Lung (tissue), 12 donors: Measurements from ENCODE around the gene CENATAC. TPM values are rescaled to one million over a fixed set of nuclear protein-coding genes. Genes with fewer than 3 reads are reported as not detected.

Experiments
- ATAC-seq: fragments of 200-7000 bp; cut with Tn5 transposase; one replicate; pipeline ENCODE4 v1.9.1; 2020; ENCODE audit warnings: moderate number of reproducible peaks; ENCODE audit not compliant: insufficient read depth, low FRiP score
- DNase-seq, 3 donors: peaks; one replicate each; pipeline ENCODE4 v3.0.0-alpha.2; 2013 to 2017
- H3K27ac ChIP-seq, 2 donors: one replicate each; pipeline ENCODE4 v1.5.1; 2013; ENCODE audit warnings: mild to moderate bottlenecking in 2 of 2, moderate library complexity in 2 of 2, control low read depth in 1 of 2, inconsistent platforms in 1 of 2, low read depth in 1 of 2, low read length in 1 of 2
- H3K27me3 ChIP-seq, 3 donors: one replicate each; pipeline ENCODE4 v1.5.1; 2013; ENCODE audit warnings: low read length in 2 of 3; ENCODE audit not compliant: control insufficient read depth in 3 of 3, insufficient read depth in 3 of 3
- H3K36me3 ChIP-seq, 4 donors: one replicate each; pipeline ENCODE4 v1.5.1; 2013; ENCODE audit warnings: low read length in 4 of 4, mild to moderate bottlenecking in 1 of 4, moderate library complexity in 1 of 4; ENCODE audit not compliant: control insufficient read depth in 4 of 4, insufficient read depth in 4 of 4
- H3K4me1 ChIP-seq, 5 donors: one replicate each; pipeline ENCODE4 v1.5.1; 2013; ENCODE audit warnings: low read length in 5 of 5, mild to moderate bottlenecking in 2 of 5, moderate library complexity in 1 of 5; ENCODE audit not compliant: control insufficient read depth in 5 of 5, insufficient read depth in 5 of 5
- H3K4me3 ChIP-seq: one replicate; pipeline ENCODE4 v1.5.1; 2013; ENCODE audit warnings: mild to moderate bottlenecking, control low read depth, moderate library complexity
- H3K9ac ChIP-seq, 2 donors: one replicate each; pipeline ENCODE4 v1.5.1; 2013; ENCODE audit warnings: low read length in 2 of 2, control low read depth in 1 of 2; ENCODE audit not compliant: insufficient read depth in 1 of 2
- H3K9me3 ChIP-seq, 4 donors: one replicate each; pipeline ENCODE4 v1.5.1; 2013; ENCODE audit warnings: low read length in 3 of 4, mild to moderate bottlenecking in 1 of 4, moderate library complexity in 1 of 4; ENCODE audit not compliant: control insufficient read depth in 4 of 4, insufficient read depth in 3 of 4
- WGBS, 2 donors: extraction: QIAGEN DNeasy Blood & Tissue Kit; methylation state at CpG; one replicate each; pipeline ENCODE4 v1.1.7; 2013; 5-methylcytosine and 5-hydroxymethylcytosine counted together
- polyA plus RNA-seq, 2 donors: library from polyadenylated mRNA; stranded (reverse); fragments of 200-250 nt; gene quantifications; one replicate each; pipeline ENCODE4 v1.2.1, GENCODE V29; 2013
- total RNA-seq, 2 donors: library from RNA; depleted of rRNA in 1 of 2; stranded (reverse); fragments of >200 nt in 1 of 2; gene quantifications; one replicate each; pipeline ENCODE4 v1.2.1, GENCODE V29; 2014 to 2021
- TF ChIP-seq, protein P1 (sequence below): IDR thresholded peaks from 2 replicates; pipeline ENCODE4 v1.5.1; 2012; ENCODE audit warnings: mild to moderate bottlenecking; ENCODE audit errors: control extremely low read depth, extremely low read depth
- donor health status: control.
- donor health status: control.
- donor health status: Bipolar disorder and iron deficiency.
- donor health status: healthy.
- donor health status: DM: yes; HTN: yes; CAD: no.

CENATAC gene
- total and polyA plus RNA-seq, 4 donors: 12.3 to 97.5 (median 53.5) TPM

DNA sequence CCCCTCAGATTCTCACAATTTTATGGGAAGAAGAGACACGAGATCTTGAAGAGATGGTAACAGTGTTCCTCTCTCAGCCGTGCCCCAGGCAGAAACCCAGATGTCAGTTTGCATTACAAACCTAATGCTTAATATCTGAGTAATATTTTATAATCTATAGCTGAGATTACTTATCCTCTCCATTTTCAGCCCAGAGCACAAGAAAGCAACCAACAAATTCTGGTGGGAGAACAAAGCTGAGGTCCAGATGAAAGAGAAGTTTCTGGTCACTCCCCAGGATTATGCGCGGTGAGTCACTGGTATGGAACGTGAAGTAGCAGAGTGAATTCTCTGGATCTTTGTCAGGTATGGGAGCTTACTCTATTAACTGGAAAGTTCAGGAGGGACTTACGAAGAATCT lies 884 bp downstream of the CENATAC start:
- TF ChIP-seq, protein P1, sequence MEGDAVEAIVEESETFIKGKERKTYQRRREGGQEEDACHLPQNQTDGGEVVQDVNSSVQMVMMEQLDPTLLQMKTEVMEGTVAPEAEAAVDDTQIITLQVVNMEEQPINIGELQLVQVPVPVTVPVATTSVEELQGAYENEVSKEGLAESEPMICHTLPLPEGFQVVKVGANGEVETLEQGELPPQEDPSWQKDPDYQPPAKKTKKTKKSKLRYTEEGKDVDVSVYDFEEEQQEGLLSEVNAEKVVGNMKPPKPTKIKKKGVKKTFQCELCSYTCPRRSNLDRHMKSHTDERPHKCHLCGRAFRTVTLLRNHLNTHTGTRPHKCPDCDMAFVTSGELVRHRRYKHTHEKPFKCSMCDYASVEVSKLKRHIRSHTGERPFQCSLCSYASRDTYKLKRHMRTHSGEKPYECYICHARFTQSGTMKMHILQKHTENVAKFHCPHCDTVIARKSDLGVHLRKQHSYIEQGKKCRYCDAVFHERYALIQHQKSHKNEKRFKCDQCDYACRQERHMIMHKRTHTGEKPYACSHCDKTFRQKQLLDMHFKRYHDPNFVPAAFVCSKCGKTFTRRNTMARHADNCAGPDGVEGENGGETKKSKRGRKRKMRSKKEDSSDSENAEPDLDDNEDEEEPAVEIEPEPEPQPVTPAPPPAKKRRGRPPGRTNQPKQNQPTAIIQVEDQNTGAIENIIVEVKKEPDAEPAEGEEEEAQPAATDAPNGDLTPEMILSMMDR: no peak
- Histone ChIP-seq H3K4me1 (peaks cover 0 to 20% (median 5%) of the 10 kb centered on the region in 5 donors), H3K9ac (peak overlapping the region; percentile 16 to 46), H3K4me3 (peak overlapping the region; percentile 94), H3K9me3 (no peaks in the 10 kb centered on the region), H3K36me3 (peaks cover 5 to 14% (median 11%) of the 10 kb centered on the region in 4 donors), H3K27ac (peak overlapping the region; percentile 69 to 95), H3K27me3 (no peaks in the 10 kb centered on the region)
- no peak for ATAC-seq
- peak in 1 of 3 donors; percentile 13 for DNase-seq
- 50 to 71% methylated on average over 6 of the region's 6 CpGs for WGBS, 2 donors

DNA sequence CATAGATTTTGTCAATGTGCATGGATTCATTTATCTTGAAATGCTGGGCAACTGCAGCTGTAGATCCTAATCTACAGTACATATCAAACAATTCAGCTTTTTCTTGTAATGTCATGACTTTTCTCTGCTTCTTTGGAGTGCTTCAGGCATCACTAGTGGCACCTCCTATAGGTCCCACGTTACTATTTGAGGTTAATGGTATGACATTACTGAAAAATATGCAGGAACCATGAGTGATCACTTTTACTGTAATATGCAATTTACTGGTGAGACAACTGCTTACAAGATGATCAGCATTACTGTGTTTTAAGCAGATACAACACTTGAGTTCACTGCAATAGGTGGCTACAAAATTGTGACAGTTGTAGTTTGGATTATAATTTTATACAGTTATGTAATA lies 3.0 kb downstream of the CENATAC start:
- TF ChIP-seq, protein P1: no peak
- H3K36me3 ChIP-seq: peaks cover 5 to 18% (median 14%) of the 10 kb centered on the region in 4 donors
- H3K4me3 ChIP-seq: no peak overlapping the region
- H3K27ac ChIP-seq: no peak overlapping the region
- peaks cover 0 to 20% (median 5%) of the 10 kb centered on the region in 5 donors for H3K4me1 ChIP-seq
- DNase-seq (no peak), ATAC-seq (no peak)
- no peak overlapping the region for H3K9ac ChIP-seq
- no peaks in the 10 kb centered on the region for H3K27me3 ChIP-seq
- no peaks in the 10 kb centered on the region for H3K9me3 ChIP-seq
- WGBS, 2 donors: 64 to 71% methylated on average over 1 of the region's 1 CpG

- Histone ChIP-seq H3K27me3 (no peaks in the 10 kb centered on the region), H3K27ac (no peak overlapping the region), H3K9ac (no peak overlapping the region), H3K36me3 (peaks cover 0 to 28% (median 22%) of the 10 kb centered on the region in 4 donors), H3K4me1 (no peaks in the 10 kb centered on the region), H3K9me3 (no peaks in the 10 kb centered on the region), H3K4me3 (no peak overlapping the region)
- no peak for DNase-seq
- no peak for ATAC-seq
- TF ChIP-seq, protein P1: no peak
- 87 to 91% methylated on average over 4 of the region's 4 CpGs for WGBS, 2 donors
These were observed 8.7 kb downstream of the CENATAC start for GRCh38 chr11:119006656-119007055.

- TF ChIP-seq, protein P1: no peak
- Histone ChIP-seq H3K4me1 (peaks cover 0 to 3% (median 3%) of the 10 kb centered on the region in 5 donors), H3K9me3 (no peaks in the 10 kb centered on the region), H3K36me3 (peaks cover 13 to 55% (median 33%) of the 10 kb centered on the region in 4 donors), H3K9ac (no peak overlapping the region), H3K4me3 (no peak overlapping the region), H3K27me3 (no peaks in the 10 kb centered on the region), H3K27ac (no peak overlapping the region)
- no peak for DNase-seq
- ATAC-seq: no peak
- WGBS, 2 donors: 92 to 95% methylated on average over 6 of the region's 6 CpGs
These were observed 13.6 kb downstream of the CENATAC start for GRCh38 chr11:119011476-119012053.
